K562 (cell line): Measurements from ENCODE around the gene NUPR1. TPM values are rescaled to one million over a fixed set of nuclear protein-coding genes. Genes with fewer than 3 reads are reported as not detected.

Experiments
- ATAC-seq: fragments of 200-7000 bp; cut with Tn5 transposase; 3 replicates; pipeline ENCODE4 v1.9.1; 2020; ENCODE audit warnings: moderate library complexity
- BruUV-seq: library from RNA; stranded (reverse); fragments of 400-500 nt; replicated peaks from 2 replicates; lab custom pipeline; 2021; lab: Mats Ljungman, UMichigan
- CTCF ChIA-PET: fragments of 300-600 bp; formaldehyde crosslinking; extraction: SDS; loops from one replicate; lab custom pipeline; 2021; ENCODE audit warnings: low intra/inter-chr PET ratio; lab: Yijun Ruan, JAX
- POLR2A ChIA-PET: fragments of 300-600, 350-650 bp; sonication (Branson Sonifier 250); formaldehyde crosslinking; extraction: SDS; loops from one replicate; lab custom pipeline; 2021; ENCODE audit warnings: antibody characterized with exemption, inconsistent platforms; lab: Yijun Ruan, JAX
- DNase-seq, 4 experiments: peaks; one replicate each; pipeline versions ENCODE4 v3.0.0 to v3.0.0-alpha.2; 2011 to 2018; ENCODE audit warnings: low spot score in 3 of 4, mixed read lengths in 3 of 4; ENCODE audit errors: extremely low read depth in 1 of 4
- FAIRE-seq: peaks from 2 replicates; lab custom pipeline; 2011; peaks lifted over from hg19 to GRCh38; lab: Jason Lieb, UNC
- H2AFZ ChIP-seq: 2 replicates; pipeline ENCODE4 v1.6.0; 2011; ENCODE audit warnings: low read depth, low read length, control low read depth, inconsistent platforms
- H3K27ac ChIP-seq: fragments of 200-600 bp; 3 replicates; pipeline ENCODE4 v1.8.0; 2011; ENCODE audit warnings: low read depth, mild to moderate bottlenecking, control low read depth, inconsistent platforms, low read length, moderate library complexity, mixed read lengths; ENCODE audit errors: extremely low read depth
- H3K27me3 ChIP-seq, 2 experiments: fragments of 300-600 bp in 1 of 2; 2 replicates in 1 of 2; 3 replicates in 1 of 2; pipeline versions ENCODE4 v1.6.0 to v1.8.0; 2011; ENCODE audit warnings: inconsistent platforms in 2 of 2, low read length in 2 of 2, mild to moderate bottlenecking in 1 of 2, mixed read lengths in 1 of 2, moderate library complexity in 1 of 2; ENCODE audit not compliant: control insufficient read depth in 2 of 2, insufficient read depth in 2 of 2
- H3K36me3 ChIP-seq: fragments of 300-600 bp; 3 replicates; pipeline ENCODE4 v1.8.0; 2011; ENCODE audit warnings: mild to moderate bottlenecking, low read length, inconsistent platforms; ENCODE audit not compliant: control insufficient read depth, insufficient read depth
- H3K4me1 ChIP-seq, 2 experiments: fragments of 200-600 bp in 1 of 2; replicated peaks in 1 of 2; 2 replicates in 1 of 2; 3 replicates in 1 of 2; pipeline versions ENCODE4 v1.5.1 to v1.8.0; 2011; ENCODE audit warnings: inconsistent platforms in 2 of 2, low read length in 2 of 2, mild to moderate bottlenecking in 1 of 2, mixed read lengths in 1 of 2, moderate library complexity in 1 of 2; ENCODE audit not compliant: control insufficient read depth in 2 of 2, insufficient read depth in 2 of 2
- H3K4me2 ChIP-seq: 2 replicates; pipeline ENCODE4 v1.6.1; 2011; ENCODE audit warnings: low read length, control low read depth, inconsistent platforms, mixed read lengths; ENCODE audit not compliant: insufficient read depth
- H3K4me3 ChIP-seq: fragments of 200-600 bp; sonication (generic), shearing (Covaris generic); 2 replicates; pipeline ENCODE4 v1.5.1; 2016; ENCODE audit warnings: control low read depth, inconsistent platforms
- H3K79me2 ChIP-seq: fragments of 200-600 bp; 3 replicates; pipeline ENCODE4 v1.8.0; 2011; ENCODE audit warnings: low read length, inconsistent platforms; ENCODE audit not compliant: control insufficient read depth, insufficient read depth
- H3K9ac ChIP-seq, 2 experiments: 2 replicates each; pipeline versions ENCODE4 v1.6.0 to v1.6.1; 2011; ENCODE audit warnings: low read depth in 2 of 2, low read length in 2 of 2, control low read depth in 1 of 2, inconsistent platforms in 1 of 2, mild to moderate bottlenecking in 1 of 2, mixed read lengths in 1 of 2; ENCODE audit not compliant: insufficient read depth in 1 of 2
- H3K9me1 ChIP-seq: one replicate; pipeline ENCODE4 v1.6.0; 2011; ENCODE audit warnings: inconsistent platforms, mild to moderate bottlenecking, low read length, moderate library complexity; ENCODE audit not compliant: control insufficient read depth, insufficient read depth
- H3K9me3 ChIP-seq: replicated peaks from 2 replicates; pipeline ENCODE4 v1.5.1; 2011; ENCODE audit warnings: low read depth, low read length, inconsistent platforms; ENCODE audit not compliant: control insufficient read depth, insufficient read depth
- H4K20me1 ChIP-seq: replicated peaks from 2 replicates; pipeline ENCODE4 v1.6.1; 2011; ENCODE audit warnings: low read length, inconsistent platforms, mixed read lengths; ENCODE audit not compliant: control insufficient read depth, insufficient read depth
- ARID2 ChIP-seq: fragments of 450-650 bp; IDR thresholded peaks from 2 replicates; pipeline ENCODE4 v1.6.1; 2017; ENCODE audit warnings: antibody characterized with exemption, mild to moderate bottlenecking
- LCOR ChIP-seq: sonication (generic); formaldehyde crosslinking; IDR thresholded peaks from 2 replicates; pipeline ENCODE4 v1.8.0; 2022; ENCODE audit warnings: mild to moderate bottlenecking, missing genetic modification reagents
- MEIS2 ChIP-seq: fragments of 450-650 bp; IDR thresholded peaks from 2 replicates; pipeline ENCODE4 v1.6.1; 2014; ENCODE audit warnings: mild to moderate bottlenecking; ENCODE audit not compliant: partially characterized antibody
- PHB ChIP-seq: fragments of 250-450 bp; sonication (Bioruptor Pico); IDR thresholded peaks from 2 replicates; pipeline ENCODE4 v1.5.0; 2021
- RBM14 ChIP-seq: fragments of 200-400 bp; formaldehyde crosslinking; IDR thresholded peaks from 2 replicates; pipeline ENCODE4 v1.6.1; 2018; ENCODE audit warnings: low read depth, mild to moderate bottlenecking, low read length, moderate library complexity, borderline replicate concordance; ENCODE audit not compliant: insufficient read depth
- RBM17 ChIP-seq: fragments of 200-400 bp; formaldehyde crosslinking; IDR thresholded peaks from 2 replicates; pipeline ENCODE4 v1.6.1; 2017; ENCODE audit warnings: low read depth, mild to moderate bottlenecking, low read length, borderline replicate concordance
- SREBF1 ChIP-seq: fragments of 150-350 bp; IDR thresholded peaks from 2 replicates; pipeline ENCODE4 v1.6.1; 2014; ENCODE audit warnings: antibody characterized with exemption, low read depth, low read length, borderline replicate concordance
- ZNF354B ChIP-seq: fragments of 250-450 bp; sonication (Bioruptor Pico); IDR thresholded peaks from 2 replicates; pipeline ENCODE4 v1.4.0; 2020
- ZNF583 ChIP-seq: fragments of 250-450 bp; sonication (Bioruptor Pico); IDR thresholded peaks from 2 replicates; pipeline ENCODE4 v1.4.0; 2020
- ZZZ3 ChIP-seq: fragments of 450-650 bp; IDR thresholded peaks from 2 replicates; pipeline ENCODE4 v1.6.1; 2016; ENCODE audit warnings: antibody characterized with exemption, mild to moderate bottlenecking, moderate library complexity
- WGBS: fragments of 100-300 bp; shearing (Covaris generic); methylation state at CpG from one replicate; pipeline ENCODE4 v1.1.6; 2016; ENCODE audit warnings: low coverage, mixed read lengths; ENCODE audit not compliant: insufficient coverage; ENCODE audit errors: missing lambda C conversion rate; 5-methylcytosine and 5-hydroxymethylcytosine counted together
- in situ Hi-C: fragments of 300-500 bp; cut with MboI; formaldehyde crosslinking; loops from 4 replicates; pipeline ENCODE4 v1.15.0; 2018; ENCODE audit warnings: inconsistent platforms, mixed read lengths
- intact Hi-C: fragments of 100-400 bp; cut with micrococcal nuclease; formaldehyde crosslinking; loops from 2 replicates; pipeline ENCODE4 v1.14.2; 2022
- polyA plus RNA-seq, 8 experiments: library from polyadenylated mRNA; depleted of rRNA in 4 of 8; stranded (reverse) in 5 of 8; unstranded in 3 of 8; fragments of >200 nt; fragmentation: Nextera tagmentation in 2 of 8; fragmentation: Illumina TruSeq in 1 of 8; extraction: Ambion mirVana in 2 of 8; extraction: Trizol in 1 of 8; gene quantifications; 2 replicates each; pipeline versions ENCODE4 v1.2.1 to v1.2.3, GENCODE V29; 2011 to 2014; ENCODE audit warnings: inconsistent platforms in 1 of 8, missing spikeins in 1 of 8
- total RNA-seq, 7 experiments: library from RNA; depleted of rRNA in 6 of 7; stranded (reverse); fragments of >200 nt in 6 of 7; fragmentation: Illumina TruSeq in 2 of 7; extraction: Trizol in 2 of 7; gene quantifications; 2 replicates each; pipeline versions ENCODE4 v1.2.1 to v1.2.3, GENCODE V29; 2011 to 2021; ENCODE audit warnings: low replicate concordance in 1 of 7
- TF ChIP-seq, protein P1 (sequence below): sonication (generic); formaldehyde crosslinking; IDR thresholded peaks from 2 replicates; pipeline ENCODE4 v1.8.0; 2022; ENCODE audit warnings: mild to moderate bottlenecking, missing genetic modification reagents

The NUPR1 gene
- total and polyA plus RNA-seq, 9 of the 15 experiments (the other 6 are each of a cell fraction or from before 2014, with no cell fraction given) = 0.07 to 1.5 (median 0.27) TPM

DNA sequence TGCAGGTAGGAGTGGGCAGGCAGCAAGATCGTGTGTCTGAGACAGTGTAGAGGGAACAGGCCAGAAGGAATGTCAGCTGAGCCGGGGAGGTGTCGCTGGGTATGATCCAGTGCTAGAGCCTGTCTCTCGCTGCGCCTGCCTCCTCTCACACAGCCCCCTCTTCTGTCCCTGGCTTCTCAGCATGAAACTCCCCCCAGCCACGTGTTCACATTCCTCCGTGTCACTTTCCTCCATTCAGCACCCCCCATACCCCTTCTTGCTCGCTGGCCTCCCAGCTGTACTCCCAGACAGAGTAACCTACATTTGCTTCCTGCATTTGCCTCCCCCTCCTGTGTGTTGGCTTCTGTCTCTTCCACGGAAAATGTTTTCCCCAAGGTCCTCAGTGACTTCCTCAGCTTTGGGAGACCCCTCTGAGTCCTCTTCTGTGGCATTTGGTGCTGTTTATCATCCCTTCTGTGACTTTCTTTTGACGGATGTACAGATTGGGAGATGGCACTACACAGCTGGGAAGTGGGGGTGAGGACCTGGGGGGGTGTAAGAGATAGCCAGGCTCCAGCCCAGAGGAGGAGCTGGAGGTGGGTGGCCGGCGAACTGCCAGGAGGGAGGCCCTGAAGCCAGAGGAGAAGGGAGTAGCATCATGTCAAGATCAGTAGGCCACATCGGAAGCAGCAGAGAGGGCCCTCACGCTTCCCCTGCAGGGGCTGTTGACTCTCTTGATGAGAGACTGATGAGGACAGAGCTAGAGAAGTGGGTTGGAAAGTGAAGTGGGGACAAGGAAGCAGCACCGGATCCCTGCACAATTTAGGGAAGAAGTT, 34.1 kb upstream of the NUPR1 start:
- no peaks in the 10 kb centered on the region for H3K27me3 ChIP-seq
- no peak overlapping the region for H2AFZ ChIP-seq
- ChIA-PET CTCF (no interaction called here), POLR2A (interaction anchor here (0.9 kb wide), 2 partner anchors 8 to 24 kb away, joined by 4 read pairs; partner anchors contain the start of gene SULT1A2)
- no peak overlapping the region for H3K4me2 ChIP-seq
- H3K4me1 ChIP-seq = 0 out of 5 replicates have a peak, but pooled peaks cover 0 to 3% of the 10 kb centered on the region in 2 experiments
- no peaks in the 10 kb centered on the region for H3K36me3 ChIP-seq
- intact Hi-C loops (no loop called here), in situ Hi-C loops (no loop called here)
- FAIRE-seq (no peak), ATAC-seq (no peak; the same call in 1 of the 3 replicates), DNase-seq (no peak)
- 54% methylated on average over 13 of the region's 15 CpGs for WGBS
- no peaks in the 10 kb centered on the region; the same call in 1 of the 2 replicates for H4K20me1 ChIP-seq
- TF ChIP-seq ARID2 (no peak), MEIS2 (no peak), ZNF354B (CRISPR knock-in tag) (no peak), ZNF583 (CRISPR knock-in tag) (no peak), SREBF1 (no peak), RBM17 (no peak), PHB (CRISPR knock-in tag) (no peak), ZZZ3 (no peak), LCOR (CRISPR knock-in tag) (no peak), RBM14 (no peak)
- TF ChIP-seq, protein P1, sequence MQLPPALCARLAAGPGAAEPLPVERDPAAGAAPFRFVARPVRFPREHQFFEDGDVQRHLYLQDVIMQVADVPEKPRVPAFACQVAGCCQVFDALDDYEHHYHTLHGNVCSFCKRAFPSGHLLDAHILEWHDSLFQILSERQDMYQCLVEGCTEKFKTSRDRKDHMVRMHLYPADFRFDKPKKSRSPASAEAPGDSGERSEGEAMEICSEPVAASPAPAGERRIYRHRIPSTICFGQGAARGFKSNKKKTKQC (CRISPR knock-in tag) = no peak
- BruUV-seq = no TSS peak
- no peak overlapping the region for H3K27ac ChIP-seq
- no peaks in the 10 kb centered on the region for H3K9me3 ChIP-seq
- H3K9ac ChIP-seq = peak overlapping the region in 1 of 2 experiments; percentile 84; a peak in 2 of 4 replicates
- H3K9me1 ChIP-seq = no peaks in the 10 kb centered on the region
- no peaks in the 10 kb centered on the region; the same call in 2 of the 3 replicates for H3K79me2 ChIP-seq
- no peak overlapping the region for H3K4me3 ChIP-seq
